Measurements from ENCODE around the gene MRC1. TPM values are rescaled to one million over a fixed set of nuclear protein-coding genes. Genes with fewer than 3 reads are reported as not detected.
A peak's percentile ranks its signal among the peaks of the same experiment; 100 is the strongest.

The MRC1 gene
- total and polyA plus RNA-seq, 2 donors (not counting 1 experiment from before 2014, with no cell fraction given): 0.12 TPM; not detected in 1

DNA sequence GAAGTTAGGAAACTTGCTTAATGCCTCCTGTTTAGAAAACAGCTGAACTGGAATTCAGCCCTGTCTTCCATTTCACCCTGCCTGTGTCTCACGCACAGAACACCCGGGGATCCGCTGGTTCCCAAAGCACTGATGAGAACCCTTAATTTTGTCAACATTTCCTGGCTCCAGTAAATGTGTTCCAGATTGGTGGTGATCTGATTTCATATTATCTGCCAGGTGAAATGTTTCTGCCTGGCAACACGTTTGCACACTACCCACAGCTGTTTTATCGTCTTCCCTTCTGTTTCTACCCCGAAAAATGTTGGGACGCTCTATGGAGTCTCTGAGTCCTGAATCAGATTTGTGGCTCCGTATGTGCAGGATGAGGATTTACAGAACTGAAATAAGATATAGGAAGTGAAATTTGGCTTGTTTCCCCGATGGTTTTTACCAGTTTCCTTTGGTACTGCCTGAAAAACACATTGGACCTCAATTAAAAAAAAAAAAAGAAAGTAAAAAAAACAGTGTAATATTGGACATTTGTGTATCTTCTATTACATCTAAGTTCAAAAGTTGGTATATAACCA is 29.0 kb downstream of the MRC1 start:
- H3K9me3 Mint-ChIP-seq (ENCODE audit: insufficient read depth): no peaks in the 10 kb centered on the region
- Histone ChIP-seq H3K9me3 (ENCODE audit: control extremely low read depth in 1 of 3, control insufficient read depth in 2 of 3, insufficient read depth in 1 of 3, low read length in 2 of 3) (no peaks in the 10 kb centered on the region), H2AFZ (ENCODE audit: insufficient read depth, low read depth, low read length, poor library complexity, severe bottlenecking) (no peak overlapping the region), H4K20me1 (ENCODE audit: control insufficient read depth, insufficient read depth, low read length, poor library complexity, severe bottlenecking) (no peaks in the 10 kb centered on the region), H3K79me2 (ENCODE audit: control insufficient read depth, insufficient read depth, low read length) (no peaks in the 10 kb centered on the region), H3K4me2 (replicated peaks; ENCODE audit: low read depth, low read length, poor library complexity, severe bottlenecking) (peak overlapping the region; percentile 58), H3K4me1 (ENCODE audit: control insufficient read depth in 2 of 2, insufficient read depth in 2 of 2, low read length in 2 of 2) (peaks cover 10 to 14% of the 10 kb centered on the region in 2 donors), H3K27ac (ENCODE audit: low read length in 2 of 2) (no peak overlapping the region), H3K27me3 (replicated peaks in 1 of 4; ENCODE audit: control extremely low read depth in 1 of 4, control insufficient read depth in 3 of 4, insufficient read depth in 4 of 4, low read length in 3 of 4) (no peaks in the 10 kb centered on the region), H3K9ac (ENCODE audit: low read length) (no peak overlapping the region), H3K4me3 (ENCODE audit: control extremely low read depth in 1 of 5, extremely low read depth in 1 of 5, insufficient read depth in 1 of 5, low read depth in 2 of 5, low read length in 4 of 5) (peak overlapping the region in 1 of 5 experiments; percentile 38), H3K36me3 (replicated peaks in 1 of 2; ENCODE audit: control extremely low read depth in 1 of 2, control insufficient read depth in 1 of 2, extremely low read depth in 1 of 2, insufficient read depth in 2 of 2, low read length in 1 of 2) (no peaks in the 10 kb centered on the region)
- peaks cover 10% of the 10 kb centered on the region for H3K27me3 Mint-ChIP-seq
- no peak for TF ChIP-seq CTCF (IDR thresholded peaks at IDR 0.05)
- TF ChIP-seq EZH2 (IDR thresholded peaks at IDR 0.05; ENCODE audit: borderline replicate concordance, insufficient read depth, low read depth, low read length, poor library complexity, severe bottlenecking): no peak
- intact Hi-C loops (cut with micrococcal nuclease): no loop called here
- H3K4me3 Mint-ChIP-seq: peak overlapping the region; percentile 62
- ATAC-seq (ENCODE audit: low read depth) (no peak), DNase-seq (peak; percentile 21)
- ChIA-PET CTCF (no interaction called here), POLR2A (no interaction called here)
- WGBS (ENCODE audit: insufficient coverage): 21% methylated on average over 3 of the region's 9 CpGs
- peaks cover 8% of the 10 kb centered on the region for H3K4me1 Mint-ChIP-seq
- no peak overlapping the region for H3K27ac Mint-ChIP-seq

DNA sequence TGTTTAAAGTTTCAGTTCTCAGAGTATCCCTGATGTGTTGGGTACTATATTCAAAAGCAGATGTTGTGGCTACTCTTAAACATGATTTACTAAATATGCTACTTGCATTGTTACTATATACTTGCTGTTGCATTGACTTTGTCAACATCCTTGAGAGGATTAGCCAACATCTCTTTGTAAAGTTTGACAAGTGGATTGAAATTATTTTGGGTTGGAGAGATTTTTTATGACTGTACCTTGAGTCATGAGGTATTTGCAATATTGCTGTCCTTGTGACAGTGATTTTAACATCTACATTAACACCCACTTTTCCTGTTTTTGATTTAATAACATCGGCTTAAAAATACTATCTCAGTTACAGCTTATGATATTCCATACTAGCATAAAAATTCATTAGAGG is 31.9 kb downstream of the MRC1 start:
- no peak overlapping the region for H3K27ac Mint-ChIP-seq
- H3K27me3 Mint-ChIP-seq: peaks cover 3% of the 10 kb centered on the region
- ChIA-PET CTCF (no interaction called here), POLR2A (no interaction called here)
- no peaks in the 10 kb centered on the region for H3K9me3 ChIP-seq (ENCODE audit: control extremely low read depth in 1 of 3, control insufficient read depth in 2 of 3, insufficient read depth in 1 of 3, low read length in 2 of 3)
- H3K9me3 Mint-ChIP-seq (ENCODE audit: insufficient read depth): no peaks in the 10 kb centered on the region
- peaks cover 10 to 14% of the 10 kb centered on the region in 2 donors for H3K4me1 ChIP-seq (ENCODE audit: control insufficient read depth in 2 of 2, insufficient read depth in 2 of 2, low read length in 2 of 2)
- H3K79me2 ChIP-seq (ENCODE audit: control insufficient read depth, insufficient read depth, low read length): no peaks in the 10 kb centered on the region
- intact Hi-C loops (cut with micrococcal nuclease): no loop called here
- no peaks in the 10 kb centered on the region for H3K36me3 ChIP-seq (replicated peaks in 1 of 2; ENCODE audit: control extremely low read depth in 1 of 2, control insufficient read depth in 1 of 2, extremely low read depth in 1 of 2, insufficient read depth in 2 of 2, low read length in 1 of 2)
- TF ChIP-seq EZH2 (IDR thresholded peaks at IDR 0.05; ENCODE audit: borderline replicate concordance, insufficient read depth, low read depth, low read length, poor library complexity, severe bottlenecking): no peak
- no peak for TF ChIP-seq CTCF (IDR thresholded peaks at IDR 0.05)
- no peaks in the 10 kb centered on the region for H4K20me1 ChIP-seq (ENCODE audit: control insufficient read depth, insufficient read depth, low read length, poor library complexity, severe bottlenecking)
- ATAC-seq (ENCODE audit: low read depth) (no peak), DNase-seq (no peak)
- H3K27ac ChIP-seq (ENCODE audit: low read length in 2 of 2): no peak overlapping the region
- H3K4me2 ChIP-seq (replicated peaks; ENCODE audit: low read depth, low read length, poor library complexity, severe bottlenecking): no peak overlapping the region
- no peak overlapping the region for H2AFZ ChIP-seq (ENCODE audit: insufficient read depth, low read depth, low read length, poor library complexity, severe bottlenecking)
- no CpG with 5 or more reads among the region's 1 CpG for WGBS (ENCODE audit: insufficient coverage)
- no peak overlapping the region for H3K4me3 Mint-ChIP-seq
- H3K4me3 ChIP-seq (ENCODE audit: control extremely low read depth in 1 of 5, extremely low read depth in 1 of 5, insufficient read depth in 1 of 5, low read depth in 2 of 5, low read length in 4 of 5): no peak overlapping the region
- H3K9ac ChIP-seq (ENCODE audit: low read length): no peak overlapping the region
- H3K27me3 ChIP-seq (replicated peaks in 1 of 4; ENCODE audit: control extremely low read depth in 1 of 4, control insufficient read depth in 3 of 4, insufficient read depth in 4 of 4, low read length in 3 of 4): no peaks in the 10 kb centered on the region
- peaks cover 8% of the 10 kb centered on the region for H3K4me1 Mint-ChIP-seq

Data from B cell (primary cell).